IPS-20b (cell line): ENCODE measurements around the gene TAF6L.
A peak's percentile ranks its signal among the peaks of the same experiment; 100 is the strongest.
"Not testable (repeated sequence)": the region's sequence is repeated elsewhere in the genome, so short reads cannot be mapped to it uniquely, and the experiment has no call there.

ENCODE experiments used
- H3K27ac ChIP-seq: one replicate; pipeline ENCODE4 v1.5.1; 2013; ENCODE audit warnings: low read length
- H3K27me3 ChIP-seq: 2 replicates; pipeline ENCODE4 v1.6.1; 2013; ENCODE audit warnings: mild to moderate bottlenecking, low read length, inconsistent platforms; ENCODE audit not compliant: insufficient read depth
- H3K36me3 ChIP-seq: 2 replicates; pipeline ENCODE4 v1.6.1; 2013; ENCODE audit warnings: low read depth, mild to moderate bottlenecking, inconsistent platforms, low read length, moderate library complexity; ENCODE audit not compliant: insufficient read depth
- H3K4me1 ChIP-seq: 2 replicates; pipeline ENCODE4 v1.6.1; 2013; ENCODE audit warnings: mild to moderate bottlenecking, control low read depth, inconsistent platforms, low read length, moderate library complexity; ENCODE audit not compliant: insufficient read depth
- H3K4me3 ChIP-seq: 2 replicates; pipeline ENCODE4 v1.5.1; 2013; ENCODE audit warnings: mild to moderate bottlenecking, low read length, inconsistent platforms
- H3K9ac ChIP-seq: 2 replicates; pipeline ENCODE4 v1.6.1; 2013; ENCODE audit warnings: low read depth, mild to moderate bottlenecking, inconsistent platforms, low read length, moderate library complexity
- H3K9me3 ChIP-seq: 2 replicates; pipeline ENCODE4 v1.6.1; 2013; ENCODE audit warnings: mild to moderate bottlenecking, low read depth, low read length, inconsistent platforms; ENCODE audit not compliant: insufficient read depth

TAF6L gene

GRCh38 chr11:62732830-62733229 is 38.4 kb upstream of the TAF6L start:
- no peak overlapping the region for H3K9ac ChIP-seq
- no peaks in the 10 kb centered on the region for H3K27me3 ChIP-seq
- H3K4me3 ChIP-seq: no peak overlapping the region
- no peaks in the 10 kb centered on the region for H3K4me1 ChIP-seq
- no peaks in the 10 kb centered on the region for H3K9me3 ChIP-seq
- H3K27ac ChIP-seq: no peak overlapping the region
- H3K36me3 ChIP-seq: peaks cover 39% of the 10 kb centered on the region

DNA sequence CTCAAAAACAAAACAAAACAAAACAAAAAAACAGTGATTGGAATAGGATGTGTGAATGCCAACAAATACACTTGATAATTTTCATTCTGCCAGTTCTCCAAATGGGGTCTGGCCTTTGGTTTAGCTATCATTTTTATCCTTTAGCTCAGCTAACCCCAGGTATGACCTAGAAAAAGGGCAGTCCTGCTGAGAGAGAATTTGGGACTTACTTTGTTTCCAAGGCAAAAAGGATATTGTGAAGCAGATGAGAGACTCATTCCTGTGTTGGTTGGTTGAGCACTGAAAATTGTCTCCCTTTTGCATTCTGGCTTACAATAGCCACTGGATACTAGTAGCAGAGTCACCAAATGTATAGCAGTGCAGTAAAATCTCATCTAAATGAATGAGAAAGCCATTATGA is 34.0 kb upstream of the TAF6L start:
- Histone ChIP-seq H3K27me3 (no peaks in the 10 kb centered on the region), H3K36me3 (peaks cover 52% of the 10 kb centered on the region), H3K9ac (no peak overlapping the region), H3K4me3 (no peak overlapping the region), H3K27ac (no peak overlapping the region), H3K4me1 (no peaks in the 10 kb centered on the region), H3K9me3 (no peaks in the 10 kb centered on the region)

DNA sequence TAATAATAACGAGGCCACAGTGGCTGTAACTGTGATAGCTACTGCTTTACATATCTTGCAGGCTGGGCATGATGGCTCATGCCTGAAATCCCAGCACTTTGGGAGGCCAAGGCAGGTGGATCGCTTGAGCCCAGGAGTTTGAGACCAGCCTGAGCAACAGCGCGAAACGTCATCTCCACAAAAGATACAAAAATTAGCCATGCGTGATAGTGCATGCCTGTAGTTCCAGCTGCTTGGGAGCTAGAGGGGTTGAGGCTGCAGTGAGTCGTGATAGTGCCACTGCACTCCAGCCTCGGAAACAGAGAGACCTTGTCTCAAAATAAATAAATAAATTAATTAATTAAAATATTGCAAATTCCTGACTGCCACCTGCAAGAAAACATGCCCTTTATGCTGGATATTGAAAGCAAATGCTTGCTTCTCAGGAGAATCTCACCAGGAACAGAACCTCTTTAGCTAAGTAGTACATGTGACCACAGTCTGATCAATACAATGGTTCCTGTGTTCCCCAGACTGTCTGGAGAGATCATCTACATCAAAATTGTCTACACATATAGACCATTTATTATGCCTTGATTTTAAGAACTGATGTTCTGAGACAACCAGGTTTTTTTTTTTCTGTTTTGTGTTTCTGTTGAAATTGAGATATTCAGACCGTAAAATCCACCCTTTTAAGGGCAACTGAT is 23.6 kb upstream of the TAF6L start:
- no peaks in the 10 kb centered on the region for H3K4me1 ChIP-seq
- no peak overlapping the region for H3K9ac ChIP-seq
- H3K36me3 ChIP-seq: peaks cover 33% of the 10 kb centered on the region
- no peaks in the 10 kb centered on the region for H3K27me3 ChIP-seq
- no peak overlapping the region for H3K27ac ChIP-seq
- H3K4me3 ChIP-seq: no peak overlapping the region
- H3K9me3 ChIP-seq: no peaks in the 10 kb centered on the region

- not testable (repeated sequence) for H3K4me3 ChIP-seq, H3K9me3 ChIP-seq, H3K4me1 ChIP-seq, H3K27ac ChIP-seq, H3K9ac ChIP-seq, H3K27me3 ChIP-seq
- H3K36me3 ChIP-seq: peaks cover 42% of the 10 kb centered on the region
These were observed 21.3 kb upstream of the TAF6L start for GRCh38 chr11:62749931-62750330.

- Histone ChIP-seq H3K27ac (no peak overlapping the region), H3K4me1 (peaks cover 4% of the 10 kb centered on the region; the same call in 1 of the 2 replicates), H3K9me3 (no peaks in the 10 kb centered on the region), H3K27me3 (no peaks in the 10 kb centered on the region), H3K36me3 (peaks cover 42% of the 10 kb centered on the region), H3K4me3 (no peak overlapping the region), H3K9ac (no peak overlapping the region)
These were observed 18.9 kb upstream of the TAF6L start for GRCh38 chr11:62752177-62752785.

GRCh38 chr11:62752994-62753735 is 18.0 kb upstream of the TAF6L start:
- peak overlapping the region; percentile 77; the same call in 1 of the 2 replicates for H3K9ac ChIP-seq
- H3K4me1 ChIP-seq: peaks cover 5% of the 10 kb centered on the region; the same call in 1 of the 2 replicates
- no peaks in the 10 kb centered on the region for H3K9me3 ChIP-seq
- no peak overlapping the region for H3K27ac ChIP-seq
- peaks cover 42% of the 10 kb centered on the region for H3K36me3 ChIP-seq
- H3K4me3 ChIP-seq: peak overlapping the region; percentile 79; the same call in 1 of the 2 replicates
- H3K27me3 ChIP-seq: no peaks in the 10 kb centered on the region

GRCh38 chr11:62753736-62754603 is 17.2 kb upstream of the TAF6L start, which contains the start of gene ZBTB3:
TSS of gene ZBTB3 (minus strand) at chr11:62754160. CDS start at chr11:62753664, 496 bp downstream.
- Histone ChIP-seq H3K9me3 (no peaks in the 10 kb centered on the region), H3K27me3 (no peaks in the 10 kb centered on the region), H3K36me3 (peaks cover 40% of the 10 kb centered on the region), H3K4me1 (peaks cover 10% of the 10 kb centered on the region; the same call in 1 of the 2 replicates), H3K4me3 (peak within 1 kb of the TSS; percentile 79), H3K9ac (peak within 1 kb of the TSS; percentile 77), H3K27ac (peak within 1 kb of the TSS; percentile 69)

DNA sequence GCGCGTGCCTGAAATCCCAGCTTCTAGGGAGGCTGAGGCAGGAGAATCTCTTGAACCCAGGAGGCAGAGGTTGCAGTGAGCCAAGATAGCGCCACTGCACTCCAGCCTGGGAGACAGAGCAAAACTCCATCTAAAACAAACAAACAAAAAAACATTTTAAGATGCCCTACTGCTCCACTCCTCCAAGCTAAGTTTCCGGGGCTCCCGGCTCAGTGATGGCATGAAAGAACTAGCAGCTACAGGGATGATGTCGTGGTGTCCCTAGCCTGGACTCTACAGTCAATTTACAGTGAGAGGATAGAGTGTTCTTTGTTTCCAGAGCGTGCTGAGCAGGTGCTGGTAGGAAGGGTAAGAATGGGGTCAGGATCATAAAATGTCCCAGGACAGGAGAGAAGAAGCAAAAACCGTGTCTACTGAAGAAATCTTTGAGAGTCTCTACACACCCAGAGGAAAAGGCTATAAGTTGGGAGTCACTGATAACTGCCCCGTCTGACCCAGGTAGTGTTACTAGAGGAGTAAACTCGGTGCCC is 16.0 kb upstream of the TAF6L start:
- Histone ChIP-seq H3K4me3 (peak overlapping the region; percentile 13; the same call in 1 of the 2 replicates), H3K36me3 (peaks cover 30% of the 10 kb centered on the region), H3K4me1 (peaks cover 10% of the 10 kb centered on the region; the same call in 1 of the 2 replicates), H3K9me3 (no peaks in the 10 kb centered on the region), H3K27ac (no peak overlapping the region), H3K27me3 (no peaks in the 10 kb centered on the region), H3K9ac (peak overlapping the region; percentile 8; the same call in 1 of the 2 replicates)

DNA sequence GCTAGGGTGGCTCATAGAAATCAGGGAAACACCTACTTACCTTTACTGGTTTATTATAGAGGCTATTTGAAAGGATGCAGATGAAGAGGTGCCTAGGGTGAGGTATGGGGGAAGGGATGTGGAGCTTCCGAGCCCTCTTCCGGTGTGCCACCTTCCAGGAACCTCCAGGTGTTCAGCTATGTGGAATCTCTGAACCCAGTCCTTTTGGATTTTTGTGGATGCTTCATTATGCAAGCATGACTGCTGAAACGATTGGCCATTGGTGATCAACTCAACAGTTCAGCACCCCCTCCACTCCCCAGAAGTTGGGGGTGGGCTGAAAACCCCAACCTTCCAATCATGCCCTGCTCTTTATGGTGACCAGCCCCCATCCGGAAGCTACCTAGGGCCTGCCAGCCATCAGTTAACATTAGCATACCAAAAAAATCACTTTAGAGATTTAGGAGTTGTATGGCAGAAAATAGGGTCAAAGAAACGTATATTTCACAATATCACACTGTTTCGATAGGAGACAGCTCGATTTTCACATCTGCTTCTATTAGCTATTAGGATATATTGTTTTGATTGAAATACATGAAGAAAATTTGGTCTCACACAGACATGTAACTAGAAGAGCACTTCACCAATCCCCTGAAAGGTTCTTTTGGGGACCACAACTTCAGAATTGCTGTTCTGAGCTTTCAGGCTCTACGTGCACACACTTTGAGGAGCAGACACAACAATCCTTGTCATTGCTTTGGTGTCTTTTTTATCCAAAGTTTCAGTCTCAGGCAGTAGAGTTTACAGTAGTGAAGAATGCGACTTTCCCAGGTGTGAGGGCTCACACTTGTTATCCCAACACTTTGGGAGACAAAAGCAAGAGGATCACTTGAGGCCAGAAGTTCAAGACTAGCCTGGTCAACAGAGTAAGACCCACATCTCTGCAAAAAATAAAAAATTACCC is 13.1 kb upstream of the TAF6L start:
- Histone ChIP-seq H3K27me3 (no peaks in the 10 kb centered on the region), H3K9me3 (no peaks in the 10 kb centered on the region), H3K27ac (peak overlapping the region; percentile 75), H3K9ac (peak overlapping the region; percentile 87; the same call in 1 of the 2 replicates), H3K4me1 (peaks cover 19% of the 10 kb centered on the region), H3K36me3 (peaks cover 9% of the 10 kb centered on the region), H3K4me3 (peak overlapping the region; percentile 80)

GRCh38 chr11:62760867-62761227 is 10.3 kb upstream of the TAF6L start:
- H3K9ac ChIP-seq, H3K9me3 ChIP-seq, H3K27ac ChIP-seq, H3K27me3 ChIP-seq: not testable (repeated sequence)
- Histone ChIP-seq H3K36me3 (peaks cover 27% of the 10 kb centered on the region), H3K4me3 (peak overlapping the region; percentile 42; the same call in 1 of the 2 replicates), H3K4me1 (peaks cover 15% of the 10 kb centered on the region)
